ENCODE results near the gene AP2A2.

AP2A2 gene

GRCh38 chr11:1039481-1040427 lies 114.1 kb downstream of the AP2A2 start:
- no peak for DNase-seq (ENCODE audit: low read depth)
- TF ChIP-seq CTCF (IDR thresholded peaks at IDR 0.05; ENCODE audit: low read depth, low read length, missing control alignments) = no peak
- in situ Hi-C loops (cut with HindIII; ENCODE audit: low sequenced_read_pairs) = no loop called here
- H3K4me3 ChIP-seq (ENCODE audit: low read depth, low read length) = no peak overlapping the region

GRCh38 chr11:1040428-1041148 lies 114.9 kb downstream of the AP2A2 start:
- no peak for DNase-seq (ENCODE audit: low read depth)
- no peak overlapping the region for H3K4me3 ChIP-seq (ENCODE audit: low read depth, low read length)
- in situ Hi-C loops (cut with HindIII; ENCODE audit: low sequenced_read_pairs) = no loop called here
- TF ChIP-seq CTCF (IDR thresholded peaks at IDR 0.05; ENCODE audit: low read depth, low read length, missing control alignments) = no peak

- no peak overlapping the region for H3K4me3 ChIP-seq (ENCODE audit: low read depth, low read length)
- no peak for DNase-seq (ENCODE audit: low read depth)
- in situ Hi-C loops (cut with HindIII; ENCODE audit: low sequenced_read_pairs) = no loop called here
- no peak for TF ChIP-seq CTCF (IDR thresholded peaks at IDR 0.05; ENCODE audit: low read depth, low read length, missing control alignments)
Observed at GRCh38 chr11:1041149-1041467, 115.4 kb downstream of the AP2A2 start.

- no peak for TF ChIP-seq CTCF (IDR thresholded peaks at IDR 0.05; ENCODE audit: low read depth, low read length, missing control alignments)
- no peak overlapping the region for H3K4me3 ChIP-seq (ENCODE audit: low read depth, low read length)
- DNase-seq (ENCODE audit: low read depth) = no peak
- in situ Hi-C loops (cut with HindIII; ENCODE audit: low sequenced_read_pairs) = no loop called here
Observed at GRCh38 chr11:1041471-1041870, 115.8 kb downstream of the AP2A2 start.

- in situ Hi-C loops (cut with HindIII; ENCODE audit: low sequenced_read_pairs) = no loop called here
- TF ChIP-seq CTCF (IDR thresholded peaks at IDR 0.05; ENCODE audit: low read depth, low read length, missing control alignments) = no peak
- no peak for DNase-seq (ENCODE audit: low read depth)
- H3K4me3 ChIP-seq (ENCODE audit: low read depth, low read length) = no peak overlapping the region
Observed at GRCh38 chr11:1041936-1042608, 116.4 kb downstream of the AP2A2 start.

Data from astrocyte of the cerebellum (primary cell).